Stimulated activated CD4-positive, alpha-beta T cell treated with anti-CD3 and anti-CD28 coated beads, Interleukin-15, amount 100 ng/mL, for 1 hour (primary cell): Measurements from ENCODE around the gene TBC1D25.
"Not testable (repeated sequence)": the region's sequence is repeated elsewhere in the genome, so short reads cannot be mapped to it uniquely, and the experiment has no call there.

Source experiments
- DNase-seq, 2 donors: peaks; one replicate each; pipeline ENCODE4 v3.0.0-alpha.2; 2020; ENCODE audit warnings: low read depth in 1 of 2, low spot score in 1 of 2

The TBC1D25 gene

GRCh38 chrX:48516285-48516684, 23.2 kb upstream of the TBC1D25 start:
- DNase-seq, result no peak

- no peak for DNase-seq
These were observed 22.5 kb upstream of the TBC1D25 start for GRCh38 chrX:48516987-48517386.

- DNase-seq, result not testable (repeated sequence)
These were observed 20.0 kb upstream of the TBC1D25 start for GRCh38 chrX:48519481-48519880.

GRCh38 chrX:48520455-48520854, 19.1 kb upstream of the TBC1D25 start:
- no peak for DNase-seq

GRCh38 chrX:48520976-48521352, 18.6 kb upstream of the TBC1D25 start:
- no peak for DNase-seq

GRCh38 chrX:48521353-48522243, 17.9 kb upstream of the TBC1D25 start, which contains the start of gene EBP:
TSS of gene EBP (plus strand) at chrX:48521808. CDS start at chrX:48523772, 1,964 bp downstream.
- peak; percentile 88 for DNase-seq

GRCh38 chrX:48522291-48522690, 17.2 kb upstream of the TBC1D25 start:
- no peak for DNase-seq

- DNase-seq, result no peak
These were observed 15.8 kb upstream of the TBC1D25 start for GRCh38 chrX:48523682-48524081.

- not testable (repeated sequence) for DNase-seq
These were observed 13.7 kb upstream of the TBC1D25 start for GRCh38 chrX:48525853-48526252.

- no peak for DNase-seq
These were observed 8.8 kb upstream of the TBC1D25 start for GRCh38 chrX:48530736-48531135.

GRCh38 chrX:48531358-48531959, 8.1 kb upstream of the TBC1D25 start:
- no peak for DNase-seq

GRCh38 chrX:48532161-48532560, 7.4 kb upstream of the TBC1D25 start:
- DNase-seq, result no peak

- no peak for DNase-seq
These were observed 6.3 kb upstream of the TBC1D25 start for GRCh38 chrX:48533165-48533564.

GRCh38 chrX:48538641-48539344, 721 bp upstream of the TBC1D25 start:
- no peak for DNase-seq

- DNase-seq, result peak; percentile 8 to 36
These were observed 488 bp downstream of the TBC1D25 start for GRCh38 chrX:48540028-48540375.

GRCh38 chrX:48540480-48540879, 966 bp downstream of the TBC1D25 start:
- DNase-seq, result no peak

GRCh38 chrX:48541140-48541814, 1.8 kb downstream of the TBC1D25 start:
- no peak for DNase-seq

GRCh38 chrX:48548871-48549270, 9.4 kb downstream of the TBC1D25 start:
- no peak for DNase-seq

- not testable (repeated sequence) for DNase-seq
These were observed 16.3 kb downstream of the TBC1D25 start for GRCh38 chrX:48555731-48556325.

GRCh38 chrX:48558271-48558670, 18.8 kb downstream of the TBC1D25 start:
- DNase-seq, result no peak

- DNase-seq, result no peak
These were observed 20.1 kb downstream of the TBC1D25 start for GRCh38 chrX:48559636-48560035.
